Stimulated activated CD4-positive, alpha-beta T cell treated with anti-CD3 and anti-CD28 coated beads, Interleukin-15, amount 100 ng/mL, for 48 hours (primary cell): ENCODE measurements around the gene HLA-A.

Source experiments
- DNase-seq, 2 donors: peaks; one replicate each; pipeline ENCODE4 v3.0.0-alpha.2; 2020; ENCODE audit warnings: low read depth in 2 of 2

HLA-A gene

GRCh38 chr6:29935273-29935955, 6.9 kb upstream of the HLA-A start:
- no peak for DNase-seq

GRCh38 chr6:29938746-29939508, 3.4 kb upstream of the HLA-A start:
- DNase-seq = no peak

DNA sequence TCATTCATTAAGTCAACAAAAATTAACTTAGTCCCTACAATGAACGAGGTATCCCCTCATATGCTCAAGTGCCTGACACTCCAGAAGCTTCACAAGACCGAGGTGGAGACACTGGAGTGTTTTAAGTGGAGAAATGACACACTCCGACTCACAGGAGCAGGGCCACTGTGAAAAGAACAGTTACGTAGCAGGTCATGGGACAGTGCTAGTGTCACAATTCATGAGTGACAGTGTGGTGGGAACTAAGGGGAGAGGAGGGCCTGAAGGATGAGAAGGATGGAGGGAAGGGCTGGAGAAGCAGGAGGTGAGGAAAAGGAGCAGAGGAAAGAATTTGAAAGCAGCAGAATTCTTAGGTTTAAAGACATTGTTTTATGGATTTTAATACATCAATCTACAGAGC, 1.3 kb upstream of the HLA-A start:
- DNase-seq = no peak

GRCh38 chr6:29941471-29941870, 861 bp upstream of the HLA-A start:
- DNase-seq = no peak

GRCh38 chr6:29941916-29942274, 437 bp upstream of the HLA-A start:
- no peak for DNase-seq

- DNase-seq = no peak
These were observed 978 bp downstream of the HLA-A start for GRCh38 chr6:29943053-29943966.

- no peak for DNase-seq
These were observed 3.0 kb downstream of the HLA-A start for GRCh38 chr6:29945281-29945820.

- DNase-seq = no peak
These were observed 4.1 kb downstream of the HLA-A start for GRCh38 chr6:29946223-29947076.

DNA sequence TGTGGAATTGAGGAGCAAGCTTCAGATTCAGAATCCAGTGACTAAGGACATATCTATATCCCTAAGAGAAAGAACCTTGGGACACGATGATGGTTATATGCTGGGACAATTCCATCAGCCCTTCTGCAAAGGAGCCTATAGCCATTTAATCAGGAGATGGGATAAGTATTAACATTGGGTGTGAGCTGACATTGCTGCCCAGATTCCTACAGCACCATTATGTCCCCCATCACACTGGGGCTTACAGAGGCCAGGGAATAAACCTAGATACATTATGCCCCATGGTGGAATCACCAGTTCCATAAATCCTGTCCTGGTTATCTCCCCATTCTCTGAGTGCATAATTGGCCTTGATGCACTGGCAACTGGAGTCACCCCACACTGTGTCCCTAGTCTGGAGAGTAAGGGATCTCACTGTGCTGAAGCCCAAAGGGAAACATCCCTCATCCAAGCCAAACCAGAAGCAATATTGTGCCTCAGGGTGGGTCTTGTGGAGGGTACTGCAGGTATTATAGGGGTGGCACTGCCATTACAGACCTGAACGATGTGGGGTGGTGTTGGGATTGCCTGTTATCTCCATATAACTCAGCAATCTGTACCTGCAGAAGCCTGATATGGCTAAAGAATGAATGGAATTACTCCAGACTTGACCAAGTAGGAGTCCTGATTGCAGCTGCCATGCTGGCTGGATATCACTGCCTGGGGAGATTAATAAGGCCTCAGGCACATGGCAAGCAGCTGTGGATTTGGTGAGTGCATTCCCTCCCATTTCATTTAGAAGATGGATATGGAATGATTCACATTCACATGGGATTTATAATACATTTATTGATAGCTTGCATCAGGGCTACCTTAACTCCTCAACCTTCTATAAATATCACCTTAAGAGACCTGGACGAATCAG, 5.0 kb downstream of the HLA-A start:
- no peak for DNase-seq

DNA sequence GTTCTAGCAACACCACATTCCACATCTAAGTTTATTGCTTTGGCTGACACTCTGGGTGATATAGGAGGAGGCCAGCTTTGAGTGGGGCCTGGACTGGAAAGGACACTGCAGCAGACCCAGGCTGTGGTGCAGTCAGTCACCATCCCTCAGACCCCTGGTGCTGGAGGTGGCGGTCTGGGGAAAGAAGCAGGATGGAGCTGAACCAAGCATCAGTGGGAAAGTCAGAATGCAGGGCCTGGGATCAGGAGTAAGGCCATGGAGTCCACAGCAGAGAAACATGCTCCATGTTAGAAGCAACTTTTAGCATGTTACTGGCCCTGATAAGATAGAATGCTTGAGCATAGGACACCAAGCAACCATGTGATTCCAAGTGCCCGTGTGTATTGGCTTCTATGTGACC, 5.9 kb downstream of the HLA-A start:
- DNase-seq = no peak

- no peak for DNase-seq
These were observed 7.6 kb downstream of the HLA-A start for GRCh38 chr6:29949934-29950333.

- no peak for DNase-seq
These were observed 9.6 kb downstream of the HLA-A start for GRCh38 chr6:29951882-29952281.

DNA sequence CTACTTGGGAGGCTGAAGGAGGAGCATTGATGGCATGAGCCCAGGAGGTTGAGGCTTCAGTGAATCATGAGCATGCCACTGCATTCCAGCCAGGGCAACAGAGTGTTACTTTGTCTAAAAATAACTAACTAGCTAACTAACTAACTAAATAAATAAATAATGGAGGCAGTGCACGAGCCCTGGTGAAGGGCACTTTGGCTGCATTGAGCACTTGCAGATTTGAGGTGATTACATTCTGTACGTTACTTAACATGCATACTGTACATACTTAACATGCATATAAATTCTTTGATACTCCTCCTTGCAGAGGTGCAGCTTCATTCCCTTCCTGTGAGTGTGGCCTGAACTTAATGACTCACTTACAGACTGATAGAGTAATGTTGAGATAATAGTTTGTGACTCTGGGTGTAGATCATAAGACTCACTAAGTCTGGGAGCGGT, 10.7 kb downstream of the HLA-A start:
- no peak for DNase-seq

- DNase-seq = no peak
These were observed 11.4 kb downstream of the HLA-A start for GRCh38 chr6:29953686-29954085.

DNA sequence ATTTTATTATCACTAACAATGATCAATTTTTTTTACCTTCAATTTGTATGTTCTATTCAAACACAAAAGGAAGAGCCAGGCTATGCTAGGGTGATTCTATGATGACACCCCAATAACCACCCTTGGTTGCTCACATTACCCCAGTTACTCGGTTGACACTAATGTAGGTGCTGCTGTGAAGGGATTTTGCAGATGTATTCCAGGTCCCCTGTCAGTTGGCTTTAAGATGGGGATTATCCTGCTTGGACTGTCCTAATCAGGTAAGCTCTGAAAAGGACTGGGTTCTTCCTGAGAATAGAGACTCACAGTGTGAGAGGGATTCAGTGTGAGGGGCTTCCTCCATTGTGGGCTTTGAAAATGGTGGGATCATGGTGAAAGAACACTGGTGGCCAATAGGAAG, 11.9 kb downstream of the HLA-A start:
- no peak for DNase-seq

- no peak for DNase-seq
These were observed 13.5 kb downstream of the HLA-A start for GRCh38 chr6:29955783-29956182.

DNA sequence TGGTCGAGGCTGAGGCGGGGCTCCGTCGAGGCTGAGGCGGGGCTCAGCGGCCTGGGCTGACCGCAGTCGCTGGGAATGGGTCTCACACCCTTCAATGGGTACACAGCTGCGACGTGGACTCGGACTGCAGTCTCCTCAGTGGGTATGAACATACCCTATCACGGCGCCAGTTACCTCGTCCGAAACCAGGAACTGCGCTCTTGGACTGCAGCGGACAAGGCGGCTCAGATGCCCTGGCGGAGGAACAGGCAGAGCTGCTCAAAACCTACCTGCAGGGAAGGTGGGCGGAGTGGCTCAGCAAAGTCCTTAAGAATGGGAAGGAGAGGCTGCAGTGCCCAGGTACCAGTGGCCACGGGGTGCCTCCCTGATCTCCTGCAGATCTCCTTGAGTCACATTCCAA, 14.2 kb downstream of the HLA-A start:
- no peak for DNase-seq

- no peak for DNase-seq
These were observed 15.7 kb downstream of the HLA-A start for GRCh38 chr6:29958046-29958445.

DNA sequence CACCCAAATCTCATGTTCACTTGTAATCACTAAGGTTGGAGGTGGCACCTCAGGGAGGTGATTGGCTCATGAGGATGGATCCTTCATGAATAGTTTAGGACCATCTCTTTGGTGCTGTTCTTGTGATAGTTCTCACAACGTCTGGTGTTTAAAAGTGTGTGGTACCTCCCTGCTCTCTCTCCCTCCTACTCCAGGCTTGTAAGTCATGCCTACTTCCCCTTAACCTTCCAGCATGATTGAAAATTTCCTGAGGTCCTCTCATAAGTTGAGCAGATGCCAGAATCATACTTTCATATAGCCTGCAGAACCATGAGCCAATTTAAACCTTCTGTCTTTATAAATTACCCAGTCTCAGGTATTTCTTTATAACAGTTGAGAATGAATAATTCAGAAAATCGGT, 16.6 kb downstream of the HLA-A start:
- no peak for DNase-seq

DNA sequence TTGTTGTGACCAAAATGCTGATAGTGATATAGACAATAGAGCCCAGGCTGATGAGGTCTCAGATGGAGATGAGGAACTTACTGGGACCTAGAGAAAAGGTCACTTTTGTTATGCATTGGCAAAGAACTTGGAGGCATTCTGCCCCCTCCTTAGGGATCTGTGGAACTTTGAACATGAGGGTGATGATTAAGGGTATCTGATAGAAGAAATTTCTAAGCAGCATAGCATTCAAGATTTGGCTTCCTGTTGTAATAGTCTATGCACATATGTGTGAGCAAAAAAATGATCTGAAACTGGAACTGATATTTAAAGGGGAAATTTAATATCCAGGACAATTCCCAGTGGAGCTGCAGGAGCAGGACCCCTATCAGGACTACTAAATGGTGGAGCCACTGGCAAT, 17.1 kb downstream of the HLA-A start:
- DNase-seq = no peak
